ELR (cell line): Measurements from ENCODE around the gene HPS5.
"Not testable (repeated sequence)": the region's sequence is repeated elsewhere in the genome, so short reads cannot be mapped to it uniquely, and the experiment has no call there.

ENCODE experiments used
- DNase-seq: peaks from one replicate; pipeline ENCODE4 v3.0.0-alpha.2; 2015; ENCODE audit warnings: low read depth

The HPS5 gene

DNA sequence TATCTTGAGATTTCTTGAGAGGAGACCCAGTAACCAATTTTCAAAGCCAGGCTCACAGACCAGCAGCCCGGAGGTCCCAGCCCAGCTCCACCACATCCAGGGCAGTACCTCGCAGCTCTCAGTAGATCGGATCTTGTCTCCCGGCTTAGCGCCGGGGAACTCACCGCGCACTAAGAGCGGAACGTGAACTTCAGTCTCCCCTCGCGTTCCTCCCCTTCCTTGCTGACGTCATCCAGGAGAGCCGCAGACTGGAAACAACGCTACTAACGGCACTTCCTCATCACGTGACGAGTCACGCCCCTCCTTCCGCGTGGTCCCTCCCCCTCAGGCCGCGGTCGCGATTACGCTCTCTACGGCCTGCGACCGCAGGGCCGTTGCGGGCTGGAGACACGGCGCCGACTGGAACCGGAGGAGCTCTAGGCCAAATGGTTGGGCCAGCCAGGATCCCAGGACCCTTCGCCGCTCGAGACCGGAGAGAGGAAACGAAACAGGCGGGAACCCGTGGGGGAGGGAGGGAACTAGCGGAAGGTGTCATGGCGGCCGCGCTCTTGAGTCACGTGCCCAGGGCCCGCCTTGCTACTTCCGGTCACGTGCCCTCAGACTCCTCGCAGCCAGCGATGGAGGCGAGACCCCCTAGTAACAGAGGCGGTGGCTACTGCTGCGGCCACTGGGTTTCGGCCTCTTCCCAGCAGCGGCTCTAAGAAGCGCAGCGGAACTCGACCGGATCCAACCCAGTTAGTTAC, at the start of gene HPS5, which contains the start of gene GTF2H1:
HPS5 (minus strand) TSS at position 172 of the 743 bp plus-strand sequence. CDS start 4,282 bp downstream, outside the sequence.
GTF2H1 (plus strand) TSS at position 599 of the 743 bp plus-strand sequence. CDS start 10,508 bp downstream, outside the sequence.
- DNase-seq, result peak; percentile 99

GRCh38 chr11:18371279-18371678, 49.3 kb upstream of the HPS5 start:
- DNase-seq, result no peak

DNA sequence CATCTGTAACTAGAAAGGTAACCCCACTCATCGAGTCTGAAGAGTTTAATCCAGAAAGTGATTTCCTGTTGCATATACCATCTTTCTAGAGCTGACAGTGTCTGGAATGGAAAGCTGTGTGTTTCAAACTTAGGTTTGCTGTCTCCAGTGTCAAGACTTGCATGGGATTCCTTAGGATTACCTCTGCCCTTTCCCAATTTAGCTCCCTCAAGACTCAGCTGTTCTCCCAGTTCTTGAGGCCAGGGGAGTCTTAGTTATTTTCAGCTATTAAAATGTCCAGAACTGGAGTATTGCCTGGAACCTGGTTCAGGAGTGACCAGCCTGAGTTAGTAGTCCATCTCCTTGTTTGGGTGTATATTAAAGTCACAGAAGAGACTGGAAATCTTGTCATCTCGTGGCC, 47.5 kb upstream of the HPS5 start:
- no peak for DNase-seq

DNA sequence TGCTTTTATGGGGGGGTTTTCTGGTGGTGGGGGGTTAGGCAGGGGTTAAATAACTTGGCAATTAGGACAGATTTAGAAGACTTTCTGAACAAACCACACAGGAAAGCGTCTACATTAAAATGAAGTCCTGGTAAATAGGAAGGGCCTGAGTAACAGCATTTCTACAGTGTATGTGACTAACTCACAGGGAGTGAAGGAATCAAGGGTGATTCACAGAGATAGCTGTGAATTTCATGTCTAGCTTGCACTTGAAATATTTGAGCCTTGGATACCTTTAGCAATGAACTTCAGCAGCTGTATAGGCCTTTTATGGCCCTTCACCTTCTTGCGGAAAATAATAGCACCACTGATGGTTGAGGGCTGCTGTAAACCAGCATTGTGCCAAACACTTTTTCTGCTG, 46.3 kb upstream of the HPS5 start:
- DNase-seq, result peak; percentile 62

DNA sequence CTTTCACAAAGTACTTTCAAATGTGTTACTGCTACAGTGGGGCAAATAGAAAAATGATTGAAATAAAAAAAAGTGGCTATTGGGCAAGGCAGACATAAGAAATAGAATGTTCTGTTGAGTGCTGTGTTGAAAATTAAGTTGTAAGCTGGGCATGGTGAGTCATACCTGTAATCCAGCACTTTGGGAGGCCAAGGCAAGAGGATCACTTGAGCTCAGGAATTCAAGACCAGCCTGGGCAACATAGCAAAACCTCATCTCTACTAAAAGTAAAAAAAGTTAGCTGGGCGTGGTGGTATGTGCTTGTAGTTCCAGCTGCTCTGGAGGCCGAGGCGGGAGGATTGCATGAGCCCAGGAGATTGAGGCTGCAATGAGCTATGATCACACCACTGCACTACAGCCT, 45.5 kb upstream of the HPS5 start:
- DNase-seq, result peak; percentile 39

GRCh38 chr11:18366286-18366685, 44.3 kb upstream of the HPS5 start:
- DNase-seq, result no peak

DNA sequence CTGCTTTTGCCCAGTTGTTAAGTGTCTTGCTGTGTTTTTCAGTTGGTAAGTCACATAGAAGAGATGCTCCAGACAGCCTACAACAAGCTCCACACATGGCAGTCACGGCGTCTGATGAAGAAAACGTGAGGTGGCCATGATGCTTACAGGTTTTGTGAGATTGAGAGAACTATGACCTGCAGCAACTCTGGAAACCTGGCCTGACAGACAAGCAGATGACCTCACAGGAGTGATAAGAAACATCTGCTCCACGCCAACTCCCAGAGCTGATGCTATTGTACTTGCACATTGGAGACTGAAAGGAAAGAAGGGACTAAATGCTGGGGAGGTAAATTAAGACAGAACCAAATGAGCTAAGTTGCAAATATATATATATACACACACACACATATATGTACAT, 43.8 kb upstream of the HPS5 start:
- DNase-seq, result no peak

GRCh38 chr11:18364495-18365073, 42.6 kb upstream of the HPS5 start:
- no peak for DNase-seq

DNA sequence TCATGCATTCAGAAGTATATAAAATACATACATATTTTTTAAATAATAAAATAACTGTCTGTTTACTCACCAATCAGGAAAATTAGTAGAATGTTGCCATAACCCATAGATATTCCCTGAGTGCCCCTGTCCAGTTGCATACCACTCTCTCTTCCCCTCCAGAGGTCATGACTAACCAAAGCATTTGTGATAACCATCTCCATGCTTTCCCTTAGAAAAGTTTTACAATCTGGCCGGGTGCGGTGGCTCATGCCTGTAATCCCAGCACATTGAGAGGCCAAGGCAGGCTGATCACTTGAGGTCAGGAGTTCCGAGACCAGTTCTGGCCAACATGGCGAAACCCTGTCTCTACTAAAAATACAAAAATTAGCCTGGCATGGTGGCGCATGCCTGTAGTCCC, 39.2 kb upstream of the HPS5 start:
- DNase-seq, result peak; percentile 62

GRCh38 chr11:18358646-18359045, 36.7 kb upstream of the HPS5 start:
- DNase-seq, result no peak

DNA sequence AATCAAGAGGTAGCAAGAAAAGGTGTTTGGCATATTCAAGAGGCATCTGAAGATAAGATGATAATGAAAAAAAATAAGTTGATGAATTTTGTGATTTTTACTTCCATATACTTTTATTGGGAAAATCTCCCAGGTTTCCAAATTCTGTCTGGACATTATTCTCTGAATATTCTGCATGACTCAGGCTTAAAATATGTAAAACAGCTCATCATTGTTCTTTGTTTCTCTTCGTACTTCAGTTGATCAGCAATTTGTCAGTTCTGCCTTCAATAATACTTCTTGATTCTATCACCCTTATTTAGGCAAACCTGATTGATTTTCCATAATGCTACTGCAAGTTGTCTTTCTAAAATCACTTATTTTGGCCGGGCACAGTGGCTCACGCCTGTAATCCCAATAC, 30.6 kb upstream of the HPS5 start:
- peak; percentile 76 for DNase-seq

- DNase-seq, result peak; percentile 86
Observed at GRCh38 chr11:18347471-18348125, 25.7 kb upstream of the HPS5 start.

GRCh38 chr11:18332891-18333290, 11.0 kb upstream of the HPS5 start:
- DNase-seq, result no peak

DNA sequence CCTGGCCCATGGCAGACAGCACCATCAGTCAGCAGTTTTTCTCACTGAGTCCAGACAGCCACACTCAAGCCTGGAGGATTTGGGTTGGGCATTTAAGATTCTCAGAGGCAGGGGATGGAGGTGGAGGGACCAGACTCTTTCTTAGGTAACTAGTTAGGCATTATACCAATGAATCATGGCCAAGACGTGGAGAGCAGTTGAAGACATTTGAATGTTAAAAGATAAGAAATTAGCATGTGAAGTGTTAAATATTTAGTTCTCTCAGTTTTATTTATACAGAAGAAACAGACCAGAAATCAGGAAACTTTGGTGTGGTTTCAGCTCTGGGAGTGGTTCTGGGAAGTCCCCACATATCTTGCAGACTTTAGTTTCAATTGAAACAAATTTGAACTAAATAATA, 10.4 kb upstream of the HPS5 start:
- DNase-seq, result no peak

DNA sequence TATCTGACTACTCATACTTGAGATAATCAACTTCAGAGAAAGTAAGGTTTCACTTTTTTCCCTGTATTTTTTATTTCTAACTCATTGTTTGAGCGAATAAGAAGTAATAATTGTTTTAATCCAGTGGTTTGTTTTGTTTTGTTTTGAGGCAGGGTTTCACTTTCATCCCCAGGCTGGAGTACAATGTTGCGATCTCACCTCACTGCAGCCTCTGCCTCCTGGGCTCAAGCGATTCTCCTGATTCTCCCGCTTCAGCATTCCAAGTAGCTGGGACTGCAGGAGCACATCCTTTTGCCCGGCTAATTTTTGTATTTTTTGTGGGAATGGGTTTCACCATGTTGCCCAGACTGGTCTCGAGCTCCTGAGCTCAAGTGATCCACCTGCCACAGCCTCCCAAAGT, 9.0 kb upstream of the HPS5 start:
- DNase-seq, result no peak

DNA sequence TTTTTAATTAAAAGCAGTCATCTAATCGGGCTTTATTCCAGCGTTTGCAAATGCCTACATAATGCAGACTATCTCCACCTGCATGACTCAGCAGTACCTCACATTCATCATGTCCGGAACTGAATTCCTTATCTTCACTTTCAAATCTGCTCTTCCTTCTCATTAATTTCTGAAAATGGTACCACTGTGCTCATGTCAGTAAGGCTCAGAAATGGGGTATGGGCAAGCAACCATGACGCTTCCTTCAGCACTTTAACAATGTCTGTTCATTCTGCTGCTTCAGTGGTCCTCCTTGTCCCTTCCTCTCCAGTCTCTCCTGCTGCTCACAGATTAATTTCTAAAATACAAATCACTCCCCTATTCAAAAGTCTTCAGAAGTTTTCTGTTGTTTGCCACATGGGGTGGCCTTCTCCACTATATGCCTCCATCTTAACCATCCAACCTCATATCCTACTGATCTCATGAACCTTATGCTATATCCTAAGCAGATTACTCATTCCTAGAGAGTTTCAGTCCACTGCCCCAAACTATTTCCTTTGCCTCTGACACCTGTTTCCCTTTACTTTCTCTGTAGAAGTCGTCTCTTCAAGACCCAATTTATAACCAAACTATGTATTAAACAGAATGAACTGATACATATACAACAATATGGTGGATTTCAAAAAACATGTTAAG, 7.4 kb upstream of the HPS5 start:
- DNase-seq, result no peak

DNA sequence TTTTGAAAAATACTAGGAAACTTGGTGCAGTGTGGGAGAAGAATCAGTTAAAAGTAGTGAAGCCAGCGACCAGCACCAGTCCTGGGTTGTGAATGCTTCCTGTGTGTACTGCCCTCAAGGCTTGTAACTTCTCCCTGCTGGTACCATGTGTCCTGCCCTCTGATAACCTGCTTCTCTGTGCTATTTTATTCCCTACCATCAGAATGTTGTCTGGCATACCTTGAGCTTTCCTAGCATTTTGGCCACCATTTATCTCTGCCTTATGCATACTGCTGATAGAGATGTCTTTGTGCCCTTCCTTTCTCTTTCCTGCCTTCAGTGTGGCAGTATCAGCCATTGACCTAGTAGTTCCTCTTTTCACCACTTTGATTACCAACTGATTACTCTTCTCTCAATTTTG, 2.4 kb upstream of the HPS5 start:
- DNase-seq, result peak; percentile 13

DNA sequence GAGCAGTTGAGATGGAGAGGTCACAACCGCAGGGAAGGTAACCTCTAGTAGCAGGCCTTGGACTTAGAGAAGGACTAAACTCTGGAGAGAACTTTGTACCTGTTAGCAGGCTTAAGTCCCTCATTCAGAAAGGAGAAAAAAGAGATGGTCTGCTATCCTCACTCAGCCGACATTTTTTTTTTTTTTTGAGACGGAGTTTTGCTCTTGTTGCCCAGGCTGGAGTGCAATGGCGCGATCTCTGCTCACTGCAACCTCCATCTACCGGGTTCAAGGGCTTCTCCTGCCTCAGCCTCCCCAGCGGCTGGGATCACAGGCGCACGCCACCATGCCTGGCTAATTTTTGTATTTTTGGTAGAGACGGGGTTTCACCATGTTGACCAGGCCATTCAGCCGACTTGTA, 1.9 kb upstream of the HPS5 start:
- not testable (repeated sequence) for DNase-seq

GRCh38 chr11:18322818-18323570, 1.1 kb upstream of the HPS5 start:
- peak; percentile 19 for DNase-seq

- peak; percentile 56 for DNase-seq
Observed at GRCh38 chr11:18321578-18321968, 367 bp downstream of the HPS5 start.

DNA sequence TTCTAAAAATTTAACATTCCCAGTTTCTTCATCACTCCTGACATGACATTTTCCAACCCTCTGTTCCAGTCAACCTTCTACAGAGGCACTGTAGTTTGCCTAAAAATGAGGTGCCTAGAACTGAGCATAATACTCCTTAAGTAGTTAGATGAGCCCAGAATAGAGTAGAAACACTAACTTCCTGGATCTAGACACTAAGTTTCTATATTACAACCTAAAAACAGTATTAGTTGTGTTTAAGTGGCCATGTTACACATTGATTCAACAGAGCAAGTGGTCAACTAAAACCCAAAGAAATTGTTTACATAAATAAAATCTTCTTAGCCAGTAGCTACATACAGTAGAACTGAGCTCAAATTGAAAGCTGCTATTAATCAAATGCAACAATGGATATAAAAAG, 1.3 kb downstream of the HPS5 start:
- no peak for DNase-seq

GRCh38 chr11:18319914-18320313, 2.0 kb downstream of the HPS5 start:
- no peak for DNase-seq
